ENCODE results near the gene RNU5B-1. TPM values are rescaled to one million over a fixed set of nuclear protein-coding genes. Genes with fewer than 3 reads are reported as not detected.

Gene RNU5B-1
- total and polyA plus RNA-seq, 9 of the 15 experiments (the other 6 are each of a cell fraction or from before 2014, with no cell fraction given), result 14.2 TPM; not detected in 8

DNA sequence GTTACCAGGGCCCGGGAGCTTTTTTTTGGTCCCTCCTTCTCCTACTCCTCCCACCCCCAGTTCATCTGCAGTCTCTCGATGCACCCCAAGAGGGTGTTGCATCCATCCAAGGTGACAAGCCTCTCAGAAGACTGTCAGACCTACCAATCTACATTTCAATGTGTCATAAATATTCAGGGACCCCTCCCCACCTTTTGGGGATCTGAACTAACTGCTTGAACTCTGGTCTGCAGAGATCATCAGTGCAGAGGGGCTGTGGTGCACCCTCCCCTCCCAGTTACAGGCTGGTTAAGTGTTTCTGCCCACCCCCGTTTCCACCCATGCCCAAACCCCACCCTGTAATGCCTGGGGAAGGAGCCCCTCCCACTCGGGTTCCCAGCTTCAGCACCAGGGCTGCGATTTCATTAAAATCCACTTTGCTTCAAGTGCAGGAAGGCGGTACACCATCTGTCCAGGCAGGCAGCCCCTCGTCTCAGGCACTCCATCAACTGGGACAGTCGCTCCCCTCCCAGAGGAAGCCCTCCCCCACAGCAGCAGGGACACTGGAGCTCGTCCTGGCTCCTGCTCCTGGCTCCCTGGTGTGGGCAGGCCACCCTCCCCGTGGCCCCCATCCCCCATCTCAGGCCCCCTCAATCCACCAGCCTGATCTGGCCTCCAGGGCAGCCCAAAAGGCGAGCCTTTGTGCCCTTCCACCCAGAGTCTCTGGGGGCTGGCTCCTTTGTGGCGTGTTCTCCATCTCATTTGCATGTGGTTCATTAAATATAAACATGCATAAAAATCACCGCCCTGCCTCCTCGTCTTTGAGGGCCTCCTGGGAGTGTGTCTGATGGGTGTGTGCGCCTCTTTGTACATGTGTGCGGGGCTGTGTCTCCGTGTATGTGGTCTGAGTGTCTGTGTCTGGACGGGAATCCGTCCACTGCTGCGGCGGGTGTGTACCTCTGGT, 32.3 kb downstream of the RNU5B-1 start:
- no peak overlapping the region for H2AFZ ChIP-seq (ENCODE audit: low read depth, low read length)
- no peaks in the 10 kb centered on the region for H3K79me2 ChIP-seq (ENCODE audit: control insufficient read depth, insufficient read depth, low read length)
- ATAC-seq, result peak; percentile 33; the same call in 2 of the 3 replicates
- no peaks in the 10 kb centered on the region for H3K9me1 ChIP-seq (ENCODE audit: control insufficient read depth, insufficient read depth, low read length)
- peaks cover 5 to 26% of the 10 kb centered on the region in 2 experiments for H3K4me1 ChIP-seq (replicated peaks in 1 of 2; ENCODE audit: control insufficient read depth in 2 of 2, insufficient read depth in 2 of 2, low read length in 2 of 2)
- in situ Hi-C loops (cut with MboI), result no loop called here
- no peak overlapping the region for H3K9ac ChIP-seq (ENCODE audit: insufficient read depth in 1 of 2, low read depth in 2 of 2, low read length in 2 of 2)
- no peak overlapping the region for H3K4me3 ChIP-seq
- peaks cover 5% of the 10 kb centered on the region; the same call in 1 of the 2 replicates for H4K20me1 ChIP-seq (replicated peaks; ENCODE audit: control insufficient read depth, insufficient read depth, low read length)
- peaks cover 35 to 65% of the 10 kb centered on the region in 2 experiments; a peak in 4 of 5 replicates for H3K27me3 ChIP-seq (ENCODE audit: control insufficient read depth in 2 of 2, insufficient read depth in 2 of 2, low read length in 2 of 2)
- intact Hi-C loops (cut with micrococcal nuclease), result no loop called here
- no peak overlapping the region for H3K27ac ChIP-seq (ENCODE audit: extremely low read depth, low read depth, low read length)
- WGBS (ENCODE audit: insufficient coverage, low coverage, missing lambda C conversion rate), result 4% methylated on average over 21 of the region's 21 CpGs
- no peaks in the 10 kb centered on the region for H3K9me3 ChIP-seq (replicated peaks; ENCODE audit: control insufficient read depth, insufficient read depth, low read depth, low read length)
- no peak for DNase-seq (ENCODE audit: extremely low read depth in 1 of 4, low spot score in 3 of 4)
- TF ChIP-seq, protein P1, sequence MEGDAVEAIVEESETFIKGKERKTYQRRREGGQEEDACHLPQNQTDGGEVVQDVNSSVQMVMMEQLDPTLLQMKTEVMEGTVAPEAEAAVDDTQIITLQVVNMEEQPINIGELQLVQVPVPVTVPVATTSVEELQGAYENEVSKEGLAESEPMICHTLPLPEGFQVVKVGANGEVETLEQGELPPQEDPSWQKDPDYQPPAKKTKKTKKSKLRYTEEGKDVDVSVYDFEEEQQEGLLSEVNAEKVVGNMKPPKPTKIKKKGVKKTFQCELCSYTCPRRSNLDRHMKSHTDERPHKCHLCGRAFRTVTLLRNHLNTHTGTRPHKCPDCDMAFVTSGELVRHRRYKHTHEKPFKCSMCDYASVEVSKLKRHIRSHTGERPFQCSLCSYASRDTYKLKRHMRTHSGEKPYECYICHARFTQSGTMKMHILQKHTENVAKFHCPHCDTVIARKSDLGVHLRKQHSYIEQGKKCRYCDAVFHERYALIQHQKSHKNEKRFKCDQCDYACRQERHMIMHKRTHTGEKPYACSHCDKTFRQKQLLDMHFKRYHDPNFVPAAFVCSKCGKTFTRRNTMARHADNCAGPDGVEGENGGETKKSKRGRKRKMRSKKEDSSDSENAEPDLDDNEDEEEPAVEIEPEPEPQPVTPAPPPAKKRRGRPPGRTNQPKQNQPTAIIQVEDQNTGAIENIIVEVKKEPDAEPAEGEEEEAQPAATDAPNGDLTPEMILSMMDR (IDR thresholded peaks at IDR 0.05 in 2 of 3, conservative IDR thresholded peaks at IDR 0.05 in 1 of 3; ENCODE audit: insufficient read depth in 2 of 3, low read depth in 1 of 3, low read length in 3 of 3), result peak in 1 of 3 experiments; percentile 13; a peak in 1 of 6 replicates
- TF ChIP-seq FIP1L1 (IDR thresholded peaks at IDR 0.05; ENCODE audit: low read depth, low read length, poor library complexity, severe bottlenecking) (no peak), OTX1 (CRISPR knock-in tag; IDR thresholded peaks at IDR 0.05) (no peak)
- H3K4me2 ChIP-seq (ENCODE audit: insufficient read depth, low read length), result no peak overlapping the region
- CTCF ChIA-PET (ENCODE audit: low intra/inter-chr PET ratio), result no interaction called here
- BruUV-seq (replicated peaks), result no TSS peak
- FAIRE-seq, result no peak
- POLR2A ChIA-PET, result interaction anchor here (0.8 to 6.0 kb wide), 3 partner anchors 27 to 109 kb away, joined by 3 to 35 read pairs (median 5); partner anchors contain the start of gene RNU5B-1
- no peaks in the 10 kb centered on the region for H3K36me3 ChIP-seq (ENCODE audit: control insufficient read depth, insufficient read depth, low read length)

Measured in K562 (cell line).